Measurements from ENCODE around the gene EEA1. TPM values are rescaled to one million over a fixed set of nuclear protein-coding genes. Genes with fewer than 3 reads are reported as not detected.

Gene EEA1
- total RNA-seq, 1 donor from 2014 or later: 31.9 TPM

DNA sequence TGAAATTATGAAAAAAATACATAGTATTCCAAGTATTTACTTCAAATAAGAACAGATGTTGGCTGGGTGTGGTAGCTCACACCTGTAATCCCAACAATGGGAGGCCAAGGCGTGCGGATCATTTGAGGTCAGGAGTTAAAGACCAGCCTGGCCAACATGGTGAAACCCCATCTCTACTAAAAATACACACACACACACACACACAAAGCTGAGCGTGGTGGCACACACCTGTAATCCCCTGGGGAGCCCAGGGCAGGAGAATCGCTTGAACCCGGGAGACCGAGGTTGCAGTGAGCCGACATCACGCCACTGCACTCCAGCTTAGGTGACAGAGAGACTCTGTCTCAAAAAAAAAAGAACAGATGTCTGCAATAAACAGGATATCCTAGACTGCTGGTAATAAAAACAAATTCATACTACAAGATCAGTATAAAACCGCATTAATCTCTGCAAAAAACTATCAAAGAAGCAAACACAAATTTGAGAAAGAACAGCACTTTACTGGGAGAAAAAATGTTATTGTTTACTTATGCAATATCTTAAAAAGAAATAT lies 23.8 kb downstream of the EEA1 start:
- Mint-ChIP-seq H3K27me3 (ENCODE audit: low read depth) (no peaks in the 10 kb centered on the region), H3K9me3 (no peaks in the 10 kb centered on the region), H3K4me1 (ENCODE audit: low read depth) (peaks cover 21% of the 10 kb centered on the region), H3K4me3 (ENCODE audit: low read depth) (no peak overlapping the region), H3K36me3 (ENCODE audit: low read depth) (peaks cover 31% of the 10 kb centered on the region), H3K27ac (no peak overlapping the region)
- no peak for DNase-seq (ENCODE audit: low spot score)
- intact Hi-C loops (cut with micrococcal nuclease): no loop called here

- Mint-ChIP-seq H3K9me3 (no peaks in the 10 kb centered on the region), H3K4me1 (ENCODE audit: low read depth) (peaks cover 18% of the 10 kb centered on the region), H3K27ac (no peak overlapping the region), H3K36me3 (ENCODE audit: low read depth) (peaks cover 32% of the 10 kb centered on the region), H3K27me3 (ENCODE audit: low read depth) (no peaks in the 10 kb centered on the region), H3K4me3 (ENCODE audit: low read depth) (no peak overlapping the region)
- DNase-seq (ENCODE audit: low spot score): no peak
- intact Hi-C loops (cut with micrococcal nuclease): no loop called here
Measured at GRCh38 chr12:92900941-92901340, 28.2 kb downstream of the EEA1 start.

DNA sequence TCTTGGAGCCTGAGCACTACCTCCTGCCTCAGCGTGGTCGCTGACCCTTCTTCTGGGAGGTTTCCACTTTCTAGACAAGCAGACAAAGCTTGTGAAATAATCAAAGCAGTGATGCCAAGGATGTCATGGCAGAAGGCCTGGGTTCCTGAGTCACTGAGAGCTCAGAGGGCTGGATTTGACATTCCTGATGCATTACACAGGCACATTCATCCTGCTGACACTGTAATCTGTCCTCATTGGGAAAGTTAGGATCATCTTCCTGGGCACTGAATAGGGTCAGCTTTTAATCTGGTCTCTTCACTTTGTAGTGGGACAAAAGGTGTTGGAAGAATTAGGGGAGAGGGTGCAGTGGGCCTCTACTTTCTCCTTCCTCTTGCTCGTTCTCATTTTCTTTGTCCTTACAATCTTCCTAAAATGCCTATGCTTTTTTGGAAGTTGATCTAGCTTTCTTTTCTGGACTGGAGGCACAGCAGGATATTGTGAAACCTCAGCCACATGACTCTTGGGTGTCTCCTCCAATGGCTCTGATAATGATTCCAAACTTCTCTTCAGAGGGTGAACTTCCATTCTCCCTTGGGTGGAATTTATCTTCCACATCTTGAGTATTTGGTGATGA lies 29.6 kb downstream of the EEA1 start:
- Mint-ChIP-seq H3K9me3 (no peaks in the 10 kb centered on the region), H3K4me3 (ENCODE audit: low read depth) (no peak overlapping the region), H3K27ac (no peak overlapping the region), H3K27me3 (ENCODE audit: low read depth) (no peaks in the 10 kb centered on the region), H3K4me1 (ENCODE audit: low read depth) (peaks cover 17% of the 10 kb centered on the region), H3K36me3 (ENCODE audit: low read depth) (peaks cover 36% of the 10 kb centered on the region)
- no peak for DNase-seq (ENCODE audit: low spot score)
- intact Hi-C loops (cut with micrococcal nuclease): no loop called here

DNA sequence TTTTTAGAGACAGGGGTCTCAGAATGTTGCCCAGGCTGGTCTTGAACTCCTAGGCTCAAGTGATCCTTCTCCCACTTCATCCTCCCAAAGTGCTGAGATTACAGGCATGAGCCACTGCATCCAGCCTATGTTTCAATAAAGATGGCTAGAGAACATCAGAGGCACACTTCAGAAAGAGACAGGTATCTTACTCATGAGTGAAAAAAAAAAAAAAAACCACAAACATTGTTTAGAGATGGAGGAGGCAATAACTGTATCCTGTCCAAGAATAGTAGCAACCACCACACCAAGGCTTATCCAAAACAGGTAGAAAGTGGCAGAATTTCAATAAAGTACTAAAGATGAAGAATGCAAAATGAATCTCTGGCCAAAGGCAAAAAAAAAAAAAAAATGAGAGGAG lies 30.3 kb downstream of the EEA1 start:
- Mint-ChIP-seq H3K36me3 (ENCODE audit: low read depth) (peaks cover 31% of the 10 kb centered on the region), H3K4me3 (ENCODE audit: low read depth) (no peak overlapping the region), H3K27me3 (ENCODE audit: low read depth) (no peaks in the 10 kb centered on the region), H3K27ac (no peak overlapping the region), H3K4me1 (ENCODE audit: low read depth) (peaks cover 16% of the 10 kb centered on the region), H3K9me3 (no peaks in the 10 kb centered on the region)
- no peak for DNase-seq (ENCODE audit: low spot score)
- intact Hi-C loops (cut with micrococcal nuclease): no loop called here

GRCh38 chr12:92897844-92898243 lies 31.3 kb downstream of the EEA1 start:
- Mint-ChIP-seq H3K36me3 (ENCODE audit: low read depth) (peaks cover 29% of the 10 kb centered on the region), H3K4me1 (ENCODE audit: low read depth) (peaks cover 16% of the 10 kb centered on the region), H3K9me3 (no peaks in the 10 kb centered on the region), H3K27ac (no peak overlapping the region), H3K27me3 (ENCODE audit: low read depth) (no peaks in the 10 kb centered on the region), H3K4me3 (ENCODE audit: low read depth) (no peak overlapping the region)
- no peak for DNase-seq (ENCODE audit: low spot score)
- intact Hi-C loops (cut with micrococcal nuclease): no loop called here

GRCh38 chr12:92890601-92891106 lies 38.4 kb downstream of the EEA1 start:
- intact Hi-C loops (cut with micrococcal nuclease): no loop called here
- Mint-ChIP-seq H3K36me3 (ENCODE audit: low read depth) (peaks cover 38% of the 10 kb centered on the region), H3K4me3 (ENCODE audit: low read depth) (no peak overlapping the region), H3K27me3 (ENCODE audit: low read depth) (no peaks in the 10 kb centered on the region), H3K4me1 (ENCODE audit: low read depth) (peaks cover 5% of the 10 kb centered on the region), H3K27ac (no peak overlapping the region), H3K9me3 (no peaks in the 10 kb centered on the region)
- DNase-seq (ENCODE audit: low spot score): no peak

- H3K27me3 Mint-ChIP-seq (ENCODE audit: low read depth): no peaks in the 10 kb centered on the region
- intact Hi-C loops (cut with micrococcal nuclease): no loop called here
- no peak overlapping the region for H3K27ac Mint-ChIP-seq
- H3K4me1 Mint-ChIP-seq (ENCODE audit: low read depth): peaks cover 15% of the 10 kb centered on the region
- H3K36me3 Mint-ChIP-seq (ENCODE audit: low read depth): peaks cover 62% of the 10 kb centered on the region
- no peak overlapping the region for H3K4me3 Mint-ChIP-seq (ENCODE audit: low read depth)
- DNase-seq (ENCODE audit: low spot score): no peak
- no peaks in the 10 kb centered on the region for H3K9me3 Mint-ChIP-seq
Measured at GRCh38 chr12:92886131-92886530, 43.0 kb downstream of the EEA1 start.

DNA sequence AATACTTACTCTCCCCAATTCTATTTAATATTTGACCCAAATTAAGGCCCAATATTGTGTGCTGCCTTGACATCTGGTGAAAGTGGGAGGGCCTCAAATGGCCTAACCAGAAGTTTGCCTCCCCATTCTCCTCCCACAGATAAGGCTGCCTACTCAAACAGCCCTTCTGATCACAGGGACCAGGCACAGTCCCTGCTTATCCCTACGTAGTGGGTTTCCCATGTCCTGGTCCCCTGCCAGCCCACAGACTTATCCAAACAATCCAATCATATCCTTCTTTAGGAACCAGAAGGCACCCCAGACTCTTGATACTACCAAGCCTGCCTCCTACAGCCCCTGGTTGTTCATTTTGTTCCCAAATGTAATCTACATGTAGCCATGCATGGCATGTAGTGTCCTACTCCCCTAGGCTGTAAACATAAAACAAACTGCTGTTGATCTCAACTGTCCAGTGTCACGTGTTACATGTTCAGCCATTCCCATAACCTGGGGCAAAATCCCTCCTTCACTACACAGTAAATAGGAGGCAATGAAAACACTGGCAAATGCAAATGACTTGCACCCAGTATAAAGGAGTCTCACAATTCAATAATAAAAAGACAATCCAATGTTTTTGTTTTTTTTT lies 49.3 kb downstream of the EEA1 start:
- Mint-ChIP-seq H3K27me3 (ENCODE audit: low read depth) (no peaks in the 10 kb centered on the region), H3K4me1 (ENCODE audit: low read depth) (peaks cover 19% of the 10 kb centered on the region), H3K36me3 (ENCODE audit: low read depth) (peaks cover 48% of the 10 kb centered on the region), H3K27ac (no peak overlapping the region), H3K9me3 (no peaks in the 10 kb centered on the region), H3K4me3 (ENCODE audit: low read depth) (no peak overlapping the region)
- no peak for DNase-seq (ENCODE audit: low spot score)
- intact Hi-C loops (cut with micrococcal nuclease): no loop called here

DNA sequence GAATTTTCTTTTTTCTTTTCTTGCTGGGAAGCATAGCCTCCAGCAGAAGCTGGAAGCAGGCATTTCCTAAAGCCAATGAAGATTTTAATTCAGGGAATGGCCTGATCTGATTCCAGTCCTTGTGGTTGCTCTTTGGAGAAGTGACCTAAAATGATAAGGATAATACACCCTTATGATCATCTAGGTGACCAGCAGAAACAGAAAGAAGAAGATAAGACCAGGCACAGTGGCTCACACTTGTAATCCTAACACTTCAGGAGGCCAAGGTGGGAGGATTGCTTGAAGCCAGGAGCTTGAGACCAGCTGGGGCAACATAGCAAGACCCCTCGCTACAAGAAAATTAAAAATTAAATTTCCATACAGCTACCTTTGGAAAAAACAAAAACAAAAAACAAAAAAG lies 51.2 kb downstream of the EEA1 start:
- H3K36me3 Mint-ChIP-seq (ENCODE audit: low read depth): peaks cover 33% of the 10 kb centered on the region
- no peak overlapping the region for H3K4me3 Mint-ChIP-seq (ENCODE audit: low read depth)
- no peak for DNase-seq (ENCODE audit: low spot score)
- peaks cover 13% of the 10 kb centered on the region for H3K4me1 Mint-ChIP-seq (ENCODE audit: low read depth)
- intact Hi-C loops (cut with micrococcal nuclease): no loop called here
- H3K9me3 Mint-ChIP-seq: no peaks in the 10 kb centered on the region
- H3K27ac Mint-ChIP-seq: no peak overlapping the region
- no peaks in the 10 kb centered on the region for H3K27me3 Mint-ChIP-seq (ENCODE audit: low read depth)

DNA sequence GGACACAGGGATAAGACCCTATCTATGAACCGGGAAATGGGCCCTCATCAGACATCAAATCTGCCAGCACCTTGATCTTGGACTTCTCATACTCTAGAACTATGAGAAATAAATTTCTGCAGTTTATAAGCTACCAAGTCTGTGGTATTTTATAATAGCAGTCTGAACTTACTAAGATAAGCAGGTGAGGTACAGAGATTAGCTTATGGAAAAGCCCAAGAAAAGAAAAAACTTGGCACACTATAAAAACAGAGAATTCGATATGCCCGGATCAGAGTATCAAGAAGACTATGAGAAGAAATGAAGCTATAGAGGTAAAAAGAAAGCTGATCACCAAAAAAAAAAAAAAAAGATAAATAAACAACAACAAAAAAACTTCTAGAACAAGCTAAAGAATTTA lies 52.6 kb downstream of the EEA1 start:
- H3K4me3 Mint-ChIP-seq (ENCODE audit: low read depth): no peak overlapping the region
- H3K27ac Mint-ChIP-seq: no peak overlapping the region
- intact Hi-C loops (cut with micrococcal nuclease): no loop called here
- no peaks in the 10 kb centered on the region for H3K27me3 Mint-ChIP-seq (ENCODE audit: low read depth)
- DNase-seq (ENCODE audit: low spot score): no peak
- H3K4me1 Mint-ChIP-seq (ENCODE audit: low read depth): peaks cover 13% of the 10 kb centered on the region
- H3K9me3 Mint-ChIP-seq: no peaks in the 10 kb centered on the region
- peaks cover 29% of the 10 kb centered on the region for H3K36me3 Mint-ChIP-seq (ENCODE audit: low read depth)

GRCh38 chr12:92871116-92871515 lies 58.0 kb downstream of the EEA1 start:
- Mint-ChIP-seq H3K36me3 (ENCODE audit: low read depth) (peaks cover 3% of the 10 kb centered on the region), H3K4me1 (ENCODE audit: low read depth) (peaks cover 7% of the 10 kb centered on the region), H3K27ac (no peak overlapping the region), H3K27me3 (ENCODE audit: low read depth) (no peaks in the 10 kb centered on the region), H3K9me3 (no peaks in the 10 kb centered on the region), H3K4me3 (ENCODE audit: low read depth) (no peak overlapping the region)
- DNase-seq (ENCODE audit: low spot score): no peak
- intact Hi-C loops (cut with micrococcal nuclease): no loop called here

- intact Hi-C loops (cut with micrococcal nuclease): no loop called here
- Mint-ChIP-seq H3K4me3 (ENCODE audit: low read depth) (no peak overlapping the region), H3K27ac (no peak overlapping the region), H3K9me3 (no peaks in the 10 kb centered on the region), H3K27me3 (ENCODE audit: low read depth) (no peaks in the 10 kb centered on the region), H3K36me3 (ENCODE audit: low read depth) (peaks cover 22% of the 10 kb centered on the region), H3K4me1 (ENCODE audit: low read depth) (peaks cover 8% of the 10 kb centered on the region)
- DNase-seq (ENCODE audit: low spot score): no peak
Measured at GRCh38 chr12:92866418-92866817, 62.7 kb downstream of the EEA1 start.

DNA sequence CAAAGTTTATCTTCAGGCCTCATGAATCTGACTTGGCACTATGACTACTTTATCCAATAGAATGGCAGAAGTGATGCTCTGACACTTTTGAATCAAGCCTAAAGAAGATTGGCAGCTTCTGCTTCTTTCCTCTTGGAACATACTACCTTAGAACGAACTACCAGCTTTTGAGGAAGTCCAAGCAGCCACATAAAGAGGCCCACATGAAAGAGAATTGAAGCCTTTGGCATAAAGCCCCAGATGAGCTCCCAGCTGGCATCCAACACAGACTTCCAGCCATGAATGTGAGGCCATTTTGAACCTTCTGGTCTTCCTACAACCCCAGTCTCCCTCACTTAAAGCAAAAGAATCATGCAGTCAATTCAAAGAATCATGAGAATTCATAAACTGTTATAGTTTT lies 65.8 kb downstream of the EEA1 start:
- Mint-ChIP-seq H3K27me3 (ENCODE audit: low read depth) (no peaks in the 10 kb centered on the region), H3K36me3 (ENCODE audit: low read depth) (peaks cover 43% of the 10 kb centered on the region), H3K27ac (no peak overlapping the region), H3K4me1 (ENCODE audit: low read depth) (peaks cover 7% of the 10 kb centered on the region), H3K9me3 (no peaks in the 10 kb centered on the region), H3K4me3 (ENCODE audit: low read depth) (no peak overlapping the region)
- intact Hi-C loops (cut with micrococcal nuclease): no loop called here
- no peak for DNase-seq (ENCODE audit: low spot score)
